Endothelial cell (in vitro differentiated cells): ENCODE data around the gene SEMA4F. TPM values are rescaled to one million over a fixed set of nuclear protein-coding genes. Genes with fewer than 3 reads are reported as not detected.

Experiments
- DNase-seq: peaks from one replicate; pipeline ENCODE4 v3.0.0; 2021; ENCODE audit warnings: low spot score
- H3K27ac Mint-ChIP-seq: one replicate; pipeline ENCODE4 v1.8.0; 2021; ENCODE audit warnings: mixed read lengths, inconsistent platforms; ENCODE audit not compliant: unreplicated experiment
- H3K27me3 Mint-ChIP-seq: one replicate; pipeline ENCODE4 v1.8.0; 2021; ENCODE audit warnings: mild to moderate bottlenecking, moderate library complexity, mixed read lengths, inconsistent platforms; ENCODE audit not compliant: unreplicated experiment
- H3K36me3 Mint-ChIP-seq: one replicate; pipeline ENCODE4 v1.8.0; 2021; ENCODE audit warnings: mild to moderate bottlenecking, low read depth, mixed read lengths, inconsistent platforms; ENCODE audit not compliant: unreplicated experiment
- H3K4me1 Mint-ChIP-seq: one replicate; pipeline ENCODE4 v1.8.0; 2021; ENCODE audit warnings: mild to moderate bottlenecking, mixed read lengths, inconsistent platforms; ENCODE audit not compliant: unreplicated experiment
- H3K4me3 Mint-ChIP-seq: one replicate; pipeline ENCODE4 v1.8.0; 2021; ENCODE audit warnings: mild to moderate bottlenecking, mixed read lengths, inconsistent platforms; ENCODE audit not compliant: unreplicated experiment
- H3K9me3 Mint-ChIP-seq: one replicate; pipeline ENCODE4 v1.8.0; 2021; ENCODE audit warnings: mixed read lengths, inconsistent platforms; ENCODE audit not compliant: unreplicated experiment
- CTCF ChIP-seq: fragments of 200-600 bp; sonication (generic); IDR thresholded peaks from one replicate; pipeline ENCODE4 v1.5.0; 2021; ENCODE audit warnings: antibody characterized with exemption; ENCODE audit not compliant: unreplicated experiment
- long read RNA-seq: library from polyadenylated mRNA; unstranded; transcript quantifications from one replicate; pipeline ENCODE4 v2.0.0, GENCODE V29; 2020; ENCODE audit not compliant: unreplicated experiment
- total RNA-seq: library from RNA; stranded (reverse); fragmentation: NEBNext Ultra II Directional; extraction: Animal tissue kit (Norgen Biotek cat#: 25700); gene quantifications from one replicate; pipeline ENCODE4 v1.2.1, GENCODE V29; 2021; ENCODE audit not compliant: unreplicated experiment

The SEMA4F gene
- 9.4 TPM for total RNA-seq
- long read RNA-seq, full-length matches to known transcripts = 2 of 4 reads
- long read RNA-seq, partial matches to known transcripts = 0 of 4 reads
- long read RNA-seq, other reads (novel, unspliced or antisense) = 2 of 4 reads

- H3K4me1 Mint-ChIP-seq = peaks cover 4% of the 10 kb centered on the region
- H3K9me3 Mint-ChIP-seq = no peaks in the 10 kb centered on the region
- DNase-seq = peak; percentile 92
Observed at GRCh38 chr2:74653985-74654882, at the start of gene SEMA4F. SEMA4F (plus strand) TSS chr2:74654247; CDS start chr2:74654377, 130 bp downstream.

GRCh38 chr2:74606927-74607326 is 47.1 kb upstream of the SEMA4F start:
- Mint-ChIP-seq H3K9me3 (no peaks in the 10 kb centered on the region), H3K27me3 (peaks cover 2% of the 10 kb centered on the region), H3K4me1 (no peaks in the 10 kb centered on the region), H3K4me3 (no peak overlapping the region), H3K27ac (no peak overlapping the region), H3K36me3 (no peaks in the 10 kb centered on the region)
- no peak for DNase-seq
- TF ChIP-seq CTCF = no peak

More at GRCh38 chr2:74653985-74654882, at the start of gene SEMA4F:
- peak within 1 kb of the TSS; percentile 84 for H3K4me3 Mint-ChIP-seq
- peaks cover 5% of the 10 kb centered on the region for H3K27me3 Mint-ChIP-seq
- H3K36me3 Mint-ChIP-seq = peaks cover 5% of the 10 kb centered on the region
- peak within 1 kb of the TSS; percentile 6 for H3K27ac Mint-ChIP-seq
- no peak for TF ChIP-seq CTCF

GRCh38 chr2:74617122-74617521 is 36.9 kb upstream of the SEMA4F start:
- Mint-ChIP-seq H3K9me3 (no peaks in the 10 kb centered on the region), H3K27ac (no peak overlapping the region), H3K36me3 (no peaks in the 10 kb centered on the region), H3K27me3 (no peaks in the 10 kb centered on the region), H3K4me1 (no peaks in the 10 kb centered on the region), H3K4me3 (no peak overlapping the region)
- no peak for TF ChIP-seq CTCF
- no peak for DNase-seq

GRCh38 chr2:74618410-74619083 is 35.5 kb upstream of the SEMA4F start:
- Mint-ChIP-seq H3K9me3 (no peaks in the 10 kb centered on the region), H3K27ac (no peak overlapping the region), H3K4me3 (no peak overlapping the region), H3K4me1 (no peaks in the 10 kb centered on the region), H3K27me3 (no peaks in the 10 kb centered on the region), H3K36me3 (no peaks in the 10 kb centered on the region)
- TF ChIP-seq CTCF = no peak
- no peak for DNase-seq
